MCF 10A (cell line): Measurements from ENCODE around the gene KREMEN1. TPM values are rescaled to one million over a fixed set of nuclear protein-coding genes. Genes with fewer than 3 reads are reported as not detected.
"Not testable (repeated sequence)": the region's sequence is repeated elsewhere in the genome, so short reads cannot be mapped to it uniquely, and the experiment has no call there.

ENCODE experiments used
- BruUV-seq: library from RNA; stranded (reverse); fragments of 400-500 nt; replicated peaks from 2 replicates; lab custom pipeline; 2021; lab: Mats Ljungman, UMichigan
- CTCF ChIA-PET: fragments of 300-600 bp; sonication (Branson Sonifier 250); formaldehyde crosslinking; extraction: SDS; loops from one replicate; lab custom pipeline; 2021; ENCODE audit warnings: antibody characterized with exemption, inconsistent platforms; lab: Yijun Ruan, JAX
- POLR2A ChIA-PET: fragments of 300-600, 350-650 bp; sonication (Branson Sonifier 250); formaldehyde crosslinking; extraction: SDS; loops from one replicate; lab custom pipeline; 2020; ENCODE audit warnings: antibody characterized with exemption, inconsistent platforms; lab: Yijun Ruan, JAX
- DNase-seq: peaks from one replicate; pipeline ENCODE4 v3.0.0-alpha.2; 2018; ENCODE audit not compliant: unreplicated experiment
- H3K27ac Mint-ChIP-seq: one replicate; pipeline ENCODE4 v1.8.0; 2022; ENCODE audit warnings: mild to moderate bottlenecking, low read depth, mixed read lengths; ENCODE audit not compliant: unreplicated experiment
- H3K27me3 Mint-ChIP-seq: one replicate; pipeline ENCODE4 v1.8.0; 2022; ENCODE audit warnings: mixed read lengths; ENCODE audit not compliant: insufficient read depth, unreplicated experiment
- H3K36me3 Mint-ChIP-seq: one replicate; pipeline ENCODE4 v1.8.0; 2022; ENCODE audit warnings: mild to moderate bottlenecking, moderate library complexity, mixed read lengths; ENCODE audit not compliant: insufficient read depth, unreplicated experiment
- H3K4me1 Mint-ChIP-seq: one replicate; pipeline ENCODE4 v1.8.0; 2022; ENCODE audit warnings: mixed read lengths; ENCODE audit not compliant: insufficient read depth, unreplicated experiment
- H3K4me3 Mint-ChIP-seq: one replicate; pipeline ENCODE4 v1.8.0; 2022; ENCODE audit warnings: mild to moderate bottlenecking, moderate library complexity, mixed read lengths; ENCODE audit not compliant: unreplicated experiment
- H3K9me3 Mint-ChIP-seq: one replicate; pipeline ENCODE4 v1.8.0; 2022; ENCODE audit warnings: mixed read lengths; ENCODE audit not compliant: unreplicated experiment
- intact Hi-C: fragments of 100-400 bp; cut with micrococcal nuclease; formaldehyde crosslinking; loops from 2 replicates; pipeline ENCODE4 v1.14.1; 2022
- total RNA-seq: library from RNA; stranded (reverse); gene quantifications from 2 replicates; pipeline ENCODE4 v1.2.3, GENCODE V29; 2022
- TF ChIP-seq, protein P1 (sequence below): fragments of 200-600 bp; IDR thresholded peaks from one replicate; pipeline ENCODE4 v1.8.0; 2022; ENCODE audit warnings: antibody characterized with exemption, mild to moderate bottlenecking; ENCODE audit not compliant: unreplicated experiment

The KREMEN1 gene
- total RNA-seq, 1 experiment from 2014 or later, result 3.6 TPM

DNA sequence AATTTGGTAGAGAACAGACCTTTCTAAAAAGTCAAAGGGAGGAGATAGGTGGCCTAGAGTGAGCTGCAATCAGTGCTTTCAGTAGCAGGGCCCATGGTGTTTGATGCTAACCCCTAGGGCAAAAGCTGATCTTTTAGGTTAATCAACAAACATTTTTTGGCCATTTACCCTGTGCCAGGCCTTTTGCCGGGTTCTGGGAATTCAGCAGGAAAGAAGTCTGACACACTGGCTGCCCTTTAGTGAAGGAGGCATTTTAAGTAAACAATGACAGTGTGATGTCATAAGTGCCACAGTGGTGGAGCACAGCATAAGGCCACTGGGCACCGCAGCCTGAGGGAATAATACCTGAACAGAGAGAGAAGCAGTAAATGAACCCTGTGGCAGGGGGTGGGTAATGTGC is 40.3 kb upstream of the KREMEN1 start:
- H3K36me3 Mint-ChIP-seq, result no peaks in the 10 kb centered on the region
- H3K9me3 Mint-ChIP-seq, result no peaks in the 10 kb centered on the region
- H3K27ac Mint-ChIP-seq, result peak overlapping the region; percentile 97
- H3K4me3 Mint-ChIP-seq, result peak overlapping the region; percentile 83
- TF ChIP-seq, protein P1, sequence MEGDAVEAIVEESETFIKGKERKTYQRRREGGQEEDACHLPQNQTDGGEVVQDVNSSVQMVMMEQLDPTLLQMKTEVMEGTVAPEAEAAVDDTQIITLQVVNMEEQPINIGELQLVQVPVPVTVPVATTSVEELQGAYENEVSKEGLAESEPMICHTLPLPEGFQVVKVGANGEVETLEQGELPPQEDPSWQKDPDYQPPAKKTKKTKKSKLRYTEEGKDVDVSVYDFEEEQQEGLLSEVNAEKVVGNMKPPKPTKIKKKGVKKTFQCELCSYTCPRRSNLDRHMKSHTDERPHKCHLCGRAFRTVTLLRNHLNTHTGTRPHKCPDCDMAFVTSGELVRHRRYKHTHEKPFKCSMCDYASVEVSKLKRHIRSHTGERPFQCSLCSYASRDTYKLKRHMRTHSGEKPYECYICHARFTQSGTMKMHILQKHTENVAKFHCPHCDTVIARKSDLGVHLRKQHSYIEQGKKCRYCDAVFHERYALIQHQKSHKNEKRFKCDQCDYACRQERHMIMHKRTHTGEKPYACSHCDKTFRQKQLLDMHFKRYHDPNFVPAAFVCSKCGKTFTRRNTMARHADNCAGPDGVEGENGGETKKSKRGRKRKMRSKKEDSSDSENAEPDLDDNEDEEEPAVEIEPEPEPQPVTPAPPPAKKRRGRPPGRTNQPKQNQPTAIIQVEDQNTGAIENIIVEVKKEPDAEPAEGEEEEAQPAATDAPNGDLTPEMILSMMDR, result no peak
- intact Hi-C loops, result loop anchor here (5.0 kb wide), 1 partner anchor 135 kb away; no protein-coding TSS in a partner anchor
- ChIA-PET POLR2A (interaction anchor here (0.5 to 1.0 kb wide), 2 partner anchors 51 to 431 kb away, joined by 3 to 4 read pairs; no protein-coding TSS in a partner anchor), CTCF (interaction anchor here (0.6 to 2.2 kb wide), 4 partner anchors 9 to 892 kb away, joined by 3 to 9 read pairs (median 4); no protein-coding TSS in a partner anchor)
- H3K4me1 Mint-ChIP-seq, result peaks cover 22% of the 10 kb centered on the region
- peak; percentile 38 for DNase-seq
- no peaks in the 10 kb centered on the region for H3K27me3 Mint-ChIP-seq
- no TSS peak for BruUV-seq

DNA sequence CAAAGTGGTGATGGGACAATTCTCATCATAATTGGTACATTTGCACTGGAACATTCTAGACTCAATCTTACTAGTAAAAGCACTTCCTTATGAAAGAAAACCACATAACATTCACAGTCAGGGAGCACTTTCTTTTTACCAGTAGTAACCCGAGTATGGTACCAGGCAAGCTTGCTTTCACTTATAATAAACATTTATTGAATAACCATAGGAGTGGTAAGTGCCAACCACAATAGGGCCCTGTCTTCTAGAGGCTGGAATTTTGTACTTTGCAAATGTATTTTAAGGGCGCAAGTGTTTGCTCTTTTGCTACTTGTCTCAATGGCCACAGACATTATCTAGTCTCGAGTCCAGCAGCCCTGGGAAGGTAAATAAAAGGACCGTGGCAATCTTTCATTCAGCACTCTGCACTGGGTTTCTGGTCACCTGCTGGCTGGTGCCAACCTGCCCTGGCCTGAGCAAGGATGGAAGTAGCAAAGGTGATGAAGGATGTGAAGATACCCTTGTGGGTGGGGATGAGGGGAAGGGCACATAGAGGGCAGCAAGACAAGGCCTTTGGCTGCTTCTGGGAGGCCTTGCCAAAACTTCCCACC is 35.4 kb upstream of the KREMEN1 start:
- CTCF ChIA-PET, result interaction anchor here (0.9 to 3.1 kb wide), 4 partner anchors 28 to 208 kb away, joined by 3 to 13 read pairs (median 7); no protein-coding TSS in a partner anchor
- no peaks in the 10 kb centered on the region for H3K36me3 Mint-ChIP-seq
- intact Hi-C loops, result no loop called here
- TF ChIP-seq, protein P1, result no peak
- no TSS peak for BruUV-seq
- H3K4me1 Mint-ChIP-seq, result peaks cover 9% of the 10 kb centered on the region
- no peaks in the 10 kb centered on the region for H3K27me3 Mint-ChIP-seq
- H3K4me3 Mint-ChIP-seq, result no peak overlapping the region
- H3K9me3 Mint-ChIP-seq, result no peaks in the 10 kb centered on the region
- no peak for DNase-seq
- POLR2A ChIA-PET, result interaction anchor here (0.7 to 1.3 kb wide), 2 partner anchors 10 to 155 kb away, joined by 3 read pairs; no protein-coding TSS in a partner anchor
- H3K27ac Mint-ChIP-seq, result no peak overlapping the region

DNA sequence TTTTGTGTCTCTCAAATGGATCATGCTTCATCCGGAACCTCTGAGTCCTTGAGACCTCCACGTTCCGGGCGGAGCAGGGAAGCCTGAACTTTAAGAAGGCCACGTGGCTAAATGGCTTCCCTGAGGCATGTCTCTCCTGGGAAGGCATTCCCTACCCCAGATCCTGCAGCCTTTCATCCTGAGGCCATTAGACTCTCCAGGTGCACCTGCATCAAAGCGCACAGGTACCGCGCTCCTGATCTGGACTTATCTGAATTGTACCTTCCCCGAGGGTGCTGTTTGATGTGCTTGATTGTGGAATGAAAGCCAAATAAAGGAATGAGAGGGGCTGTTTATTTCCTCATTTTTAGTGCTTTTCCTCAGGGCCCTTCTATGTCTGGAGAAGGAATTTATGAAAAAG is 33.7 kb upstream of the KREMEN1 start:
- Mint-ChIP-seq H3K4me1 (no peaks in the 10 kb centered on the region), H3K27ac (no peak overlapping the region), H3K27me3 (no peaks in the 10 kb centered on the region), H3K4me3 (no peak overlapping the region), H3K9me3 (no peaks in the 10 kb centered on the region), H3K36me3 (peaks cover 7% of the 10 kb centered on the region)
- TF ChIP-seq, protein P1, result no peak
- no TSS peak for BruUV-seq
- intact Hi-C loops, result no loop called here
- POLR2A ChIA-PET, result no interaction called here
- CTCF ChIA-PET, result interaction anchor here (0.6 to 7.1 kb wide), 25 partner anchors 9 to 460 kb away, joined by 3 to 113 read pairs (median 5); partner anchors contain the start of gene XBP1
- DNase-seq, result no peak

DNA sequence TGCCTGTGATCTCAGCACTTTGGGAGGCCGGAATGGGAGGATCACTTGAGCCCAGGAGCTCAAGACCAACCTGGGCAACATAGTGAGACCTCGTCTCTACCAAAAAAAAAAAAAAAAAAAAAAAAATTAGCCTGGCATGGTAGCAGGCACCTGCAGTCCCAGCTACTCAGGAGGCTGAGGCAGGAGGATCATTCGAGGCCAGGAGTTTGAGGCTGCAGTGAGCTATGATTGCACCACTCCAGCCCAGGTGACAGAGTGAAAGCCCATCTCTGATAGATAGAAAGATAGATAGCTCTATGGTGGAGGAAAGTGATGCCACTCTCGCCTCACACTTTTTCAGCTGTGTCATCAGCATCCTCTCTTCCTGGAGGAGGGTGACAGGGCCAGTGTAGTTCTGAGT is 33.2 kb upstream of the KREMEN1 start:
- not testable (repeated sequence) for H3K27ac Mint-ChIP-seq, DNase-seq, H3K4me3 Mint-ChIP-seq, H3K9me3 Mint-ChIP-seq, H3K27me3 Mint-ChIP-seq, BruUV-seq, H3K4me1 Mint-ChIP-seq
- H3K36me3 Mint-ChIP-seq, result peaks cover 12% of the 10 kb centered on the region
- intact Hi-C loops, result loop anchor here (1.0 to 5.0 kb wide), 4 partner anchors 113 to 440 kb away; no protein-coding TSS in a partner anchor
- POLR2A ChIA-PET, result interaction anchor here (1.2 to 1.9 kb wide), 2 partner anchors 8 to 241 kb away, joined by 3 to 11 read pairs; no protein-coding TSS in a partner anchor
- CTCF ChIA-PET, result interaction anchor here (0.6 to 7.1 kb wide), 39 partner anchors 9 to 460 kb away, joined by 3 to 113 read pairs (median 4); partner anchors contain the start of genes C22orf31 and XBP1
